Activated T-cell treated with anti-CD3 and anti-CD28 coated beads for 48 hours (primary cell): ENCODE results near the gene PON2.
"Not testable (repeated sequence)": the region's sequence is repeated elsewhere in the genome, so short reads cannot be mapped to it uniquely, and the experiment has no call there.

ENCODE experiments used
- DNase-seq: peaks from one replicate; pipeline ENCODE4 v3.0.0-alpha.2; 2020; ENCODE audit warnings: low read depth

The PON2 gene

GRCh38 chr7:95434557-95435421 is at the start of gene PON2:
PON2 (minus strand) TSS chr7:95435028; CDS start chr7:95434951, 77 bp downstream.
- DNase-seq: peak; percentile 33

DNA sequence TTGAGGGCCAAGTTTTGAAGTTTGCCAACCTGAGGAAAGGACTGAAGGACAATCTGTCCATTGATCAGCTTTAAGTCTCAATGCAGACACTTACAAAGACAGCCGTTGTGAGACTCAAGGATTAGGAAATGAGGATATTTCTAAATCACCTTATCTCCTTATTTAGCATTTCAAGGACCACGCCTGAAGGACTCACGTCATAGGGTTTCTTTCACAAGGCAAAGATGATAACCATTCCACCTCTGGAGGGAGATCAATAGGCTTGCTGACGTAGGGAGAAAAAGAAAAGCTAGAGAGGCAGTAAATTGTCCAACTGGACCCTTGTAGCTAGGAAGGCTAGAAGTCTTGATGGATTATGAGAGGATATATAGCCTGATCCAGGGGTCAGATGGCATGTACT is 47.6 kb upstream of the PON2 start:
- DNase-seq: no peak

DNA sequence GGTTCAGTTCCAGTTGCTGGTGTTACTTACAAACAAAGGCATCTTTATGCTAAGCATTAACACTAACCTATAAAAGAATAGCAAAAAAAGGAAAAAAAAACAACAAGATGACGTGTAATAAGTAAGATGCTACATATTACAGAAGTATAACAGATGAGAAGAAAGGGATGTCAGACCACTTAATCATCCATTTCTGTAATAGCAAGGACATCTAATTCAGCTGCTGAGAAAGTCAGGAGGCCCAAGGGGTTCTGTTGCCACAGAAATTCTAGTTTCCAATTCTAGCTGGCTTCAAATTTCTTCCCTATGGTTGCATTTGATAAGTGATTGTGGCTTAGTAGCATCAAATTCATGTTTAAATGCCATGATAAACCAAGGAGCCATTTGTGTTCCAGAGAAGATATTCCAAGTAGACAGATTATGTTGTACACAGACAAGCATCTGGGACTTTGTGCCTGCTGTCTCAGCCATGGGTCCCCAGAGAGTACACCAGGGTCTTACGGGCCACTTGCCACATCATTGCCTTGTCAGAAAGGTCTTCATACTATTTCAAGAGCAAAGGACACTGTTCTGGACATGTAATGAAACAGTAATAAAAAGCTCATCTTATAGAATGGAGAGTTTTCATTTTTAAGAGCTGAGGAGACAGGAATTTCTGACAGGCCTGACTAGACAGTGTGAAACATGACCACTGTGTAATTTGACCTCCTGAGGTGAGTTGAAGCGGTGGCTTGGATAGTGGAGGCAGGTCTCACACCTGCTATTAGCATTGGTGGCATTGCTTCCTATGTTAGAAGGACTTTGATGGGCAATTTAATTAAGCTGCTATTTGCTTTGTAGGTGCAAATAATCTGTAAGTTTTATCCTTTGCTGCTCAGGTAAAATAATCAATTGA is 46.7 kb upstream of the PON2 start:
- DNase-seq: no peak

- DNase-seq: no peak
These were observed 45.3 kb upstream of the PON2 start for GRCh38 chr7:95479992-95480624.

DNA sequence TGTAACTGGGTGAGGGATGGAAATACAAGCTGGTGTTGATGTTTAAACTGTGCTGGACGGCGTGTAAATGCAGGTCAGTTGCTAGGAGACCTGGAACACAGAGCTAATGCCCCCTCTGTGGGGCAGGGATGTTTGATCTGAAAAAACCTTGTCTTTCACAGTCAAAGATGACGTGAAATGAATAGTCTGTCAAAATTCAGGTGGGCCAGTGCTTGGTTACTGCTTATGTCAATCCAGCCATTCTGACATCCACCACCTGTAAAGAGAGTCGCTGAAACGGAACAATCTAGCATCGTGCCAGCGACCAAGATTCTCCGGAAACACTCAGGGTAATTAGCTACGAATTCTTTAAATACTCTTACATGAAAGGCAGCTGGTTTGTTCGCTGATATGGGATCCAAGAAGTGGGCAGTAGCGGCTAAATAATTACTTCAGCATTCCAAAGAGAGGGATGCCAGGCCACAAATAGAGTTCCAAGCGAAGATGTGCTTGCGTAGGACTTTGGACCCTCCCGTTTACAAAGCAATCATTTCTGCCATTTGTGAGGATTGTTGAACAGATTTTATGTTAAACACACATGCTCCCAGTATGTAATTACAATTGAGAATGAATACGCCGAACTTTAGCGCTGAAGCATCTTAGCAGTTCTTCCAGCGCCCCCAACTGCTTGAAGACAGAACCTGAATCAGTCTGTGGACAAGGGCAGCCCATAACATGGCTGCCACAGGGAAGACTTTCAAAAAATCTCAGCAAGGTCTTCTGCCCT is 43.6 kb upstream of the PON2 start:
- no peak for DNase-seq

DNA sequence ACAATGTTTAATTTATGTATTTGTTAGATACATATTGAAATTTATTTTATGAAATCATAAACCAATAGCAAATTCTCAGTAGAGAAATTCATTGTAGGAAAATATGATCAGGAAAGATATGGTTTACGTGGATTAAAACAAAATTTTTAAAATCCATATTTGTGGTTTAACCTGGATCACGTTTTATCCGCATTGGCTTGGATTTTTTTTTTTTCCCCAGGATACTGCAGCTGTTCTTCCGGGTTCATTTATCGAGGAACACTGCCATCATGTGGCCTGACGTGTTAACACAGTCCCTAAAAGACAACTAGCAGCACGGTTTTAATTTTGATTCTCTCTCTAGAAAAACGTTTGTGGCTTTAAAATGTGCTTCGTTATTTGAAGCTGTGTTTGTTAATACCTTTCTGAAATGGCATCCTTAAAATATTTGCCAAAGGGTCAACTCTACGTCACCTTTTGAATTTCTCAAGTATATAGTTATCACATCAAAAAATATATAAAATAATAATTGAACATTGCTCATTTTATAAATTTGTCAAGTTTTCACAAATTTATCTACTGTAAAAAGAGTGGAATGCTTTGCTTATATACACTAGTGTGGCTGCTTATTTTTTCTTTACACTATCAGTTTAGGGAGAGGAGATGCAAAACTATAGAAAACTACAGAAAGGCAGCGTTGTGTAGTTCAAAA is 42.2 kb upstream of the PON2 start:
- peak; percentile 14 for DNase-seq

GRCh38 chr7:95476072-95476847 is 41.4 kb upstream of the PON2 start:
- DNase-seq: no peak

- DNase-seq: no peak
These were observed 38.6 kb upstream of the PON2 start for GRCh38 chr7:95473276-95473985.

- no peak for DNase-seq
These were observed 37.8 kb upstream of the PON2 start for GRCh38 chr7:95472581-95473161.

DNA sequence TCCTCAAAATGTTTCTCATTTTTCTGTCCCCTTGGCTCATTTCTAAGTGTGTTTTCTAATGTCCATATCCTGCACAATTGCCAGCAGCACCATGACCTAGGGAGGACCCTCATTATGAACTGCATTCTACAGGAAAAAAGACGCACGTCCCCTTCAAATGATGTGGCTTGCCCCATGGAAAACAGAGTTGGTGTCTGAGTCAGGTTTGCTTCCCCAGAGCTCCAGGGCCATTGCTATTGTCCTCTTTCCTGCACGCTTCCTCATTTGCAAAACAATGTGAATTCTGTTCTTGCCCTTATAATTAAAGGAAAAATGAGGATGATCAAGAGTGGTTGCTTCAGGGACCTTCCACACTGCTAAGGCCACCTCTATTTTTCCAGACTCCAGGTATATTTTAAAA is 36.2 kb upstream of the PON2 start:
- DNase-seq: no peak

GRCh38 chr7:95470452-95470851 is 35.6 kb upstream of the PON2 start:
- no peak for DNase-seq

DNA sequence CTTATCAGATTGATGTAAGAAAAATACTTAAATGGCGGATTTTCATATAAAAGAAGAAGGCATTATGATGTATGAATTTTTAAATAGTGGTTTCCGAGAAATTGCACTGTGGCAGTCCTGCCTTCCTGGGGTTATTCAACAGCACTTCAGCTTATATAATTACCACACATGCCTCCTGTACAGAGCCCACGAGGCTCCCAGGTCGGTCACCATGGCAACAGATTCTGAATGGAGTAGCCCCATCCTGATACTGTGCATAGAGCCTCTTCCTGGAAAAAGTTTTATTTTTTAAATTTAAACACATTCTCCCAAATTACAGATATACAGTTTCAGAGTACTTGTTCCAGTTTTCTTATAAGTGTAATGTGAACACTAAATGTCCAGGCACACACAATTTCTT is 35.0 kb upstream of the PON2 start:
- no peak for DNase-seq

GRCh38 chr7:95469187-95469586 is 34.4 kb upstream of the PON2 start:
- no peak for DNase-seq

DNA sequence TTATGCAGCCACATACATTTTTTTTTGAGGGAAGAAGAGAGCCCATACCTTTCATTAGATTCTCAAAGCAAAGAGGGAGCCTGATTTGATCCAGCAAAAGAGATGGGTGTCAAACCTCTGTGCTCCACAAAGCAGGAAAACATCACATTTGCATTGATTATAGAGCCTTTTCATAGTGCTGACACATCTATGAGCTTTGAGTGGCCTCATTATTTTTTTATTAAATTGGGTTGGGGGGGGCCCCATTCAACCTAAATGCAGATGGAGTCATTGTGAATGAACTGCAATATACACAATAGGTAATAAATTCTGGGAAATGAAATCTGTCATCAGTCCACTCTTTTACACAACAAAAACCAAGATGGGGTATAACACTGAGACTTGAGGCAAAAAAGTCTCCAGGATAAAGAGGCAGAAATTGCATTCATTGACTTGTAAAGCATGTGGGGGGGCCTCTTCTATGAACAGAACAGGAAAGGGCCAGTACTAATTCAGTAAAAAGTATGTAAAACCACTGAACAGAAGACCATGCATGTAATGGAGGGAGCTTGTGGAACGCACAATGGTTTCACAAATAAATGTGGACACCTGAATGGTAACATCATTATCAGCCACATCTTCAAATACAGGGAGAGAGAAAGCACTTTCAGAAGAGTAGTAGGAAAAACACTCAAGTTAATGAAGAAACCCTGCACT is 33.2 kb upstream of the PON2 start:
- DNase-seq: no peak

DNA sequence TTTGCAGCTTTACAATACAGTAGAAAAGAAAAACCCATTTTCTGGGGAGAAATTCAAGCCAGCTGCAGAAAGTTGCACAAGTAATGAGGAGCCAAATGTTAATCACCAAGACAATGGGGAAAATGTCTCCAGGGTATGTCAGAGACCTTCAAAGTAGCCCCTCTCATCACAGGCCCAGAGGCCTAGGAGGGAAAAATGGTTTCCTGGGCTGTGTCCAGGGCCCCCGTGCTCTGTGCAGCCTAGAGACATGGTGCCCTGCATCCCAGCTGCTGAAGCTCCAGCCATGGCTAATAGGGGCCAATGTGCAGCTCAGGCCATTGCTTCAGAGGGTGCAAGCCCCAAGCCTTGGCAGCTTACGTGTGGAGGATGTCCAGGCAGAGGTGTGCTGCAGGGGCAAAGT is 25.8 kb upstream of the PON2 start:
- DNase-seq: not testable (repeated sequence)

- no peak for DNase-seq
These were observed 23.1 kb upstream of the PON2 start for GRCh38 chr7:95457947-95458346.

DNA sequence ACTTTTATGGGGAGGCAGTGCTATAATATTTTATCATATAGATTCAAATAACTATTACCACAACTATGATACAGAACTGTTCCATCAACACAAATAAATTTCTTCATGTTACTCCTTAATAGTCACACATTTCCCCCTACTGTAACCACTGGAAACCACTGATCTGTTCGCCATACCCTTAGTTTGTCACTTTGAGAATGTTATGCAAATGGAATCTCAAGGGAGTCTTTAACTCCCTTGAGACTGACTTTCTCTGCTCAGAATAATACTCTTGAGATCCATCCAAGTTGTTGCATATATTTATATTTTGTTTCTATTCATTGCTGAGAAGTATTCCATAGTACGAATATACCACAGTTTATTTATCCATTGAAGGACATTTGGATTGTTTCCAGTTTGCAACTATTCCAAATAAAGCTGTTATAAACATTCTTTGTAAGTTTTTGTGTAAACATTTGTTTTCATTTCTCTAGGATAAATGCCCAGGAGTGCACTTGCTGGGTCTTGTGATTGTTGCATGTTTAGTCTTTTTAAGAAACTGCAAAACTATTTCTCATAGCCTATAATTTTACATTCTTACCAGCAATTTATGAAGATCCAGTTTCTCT is 19.7 kb upstream of the PON2 start:
- no peak for DNase-seq

- DNase-seq: no peak
These were observed 11.8 kb upstream of the PON2 start for GRCh38 chr7:95446618-95447017.
